Adrenal gland (tissue), 12 donors: ENCODE results near the gene POLR1A. TPM values are rescaled to one million over a fixed set of nuclear protein-coding genes. Genes with fewer than 3 reads are reported as not detected.

Source experiments
- DNase-seq, 7 donors: peaks; one replicate each; pipeline ENCODE4 v3.0.0-alpha.2; 2019 to 2020
- H3K27ac ChIP-seq, 5 donors: fragments of 200-600 bp; sonication (generic) in 4 of 5; 1 replicate in 3 of 5; 2 replicates in 2 of 5; pipeline versions ENCODE4 v1.5.1 to v1.8.0; 2016 to 2020; ENCODE audit warnings: mild to moderate bottlenecking in 1 of 5
- H3K27me3 ChIP-seq: fragments of 200-600 bp; 2 replicates; pipeline ENCODE4 v1.8.0; 2021
- H3K36me3 ChIP-seq, 2 donors: fragments of 200-600 bp; replicated peaks in 1 of 2; 1 replicate in 1 of 2; 2 replicates in 1 of 2; pipeline versions ENCODE4 v1.5.1 to v1.8.0; 2018 to 2022
- H3K4me1 ChIP-seq, 2 donors: fragments of 200-600 bp; replicated peaks in 1 of 2; 1 replicate in 1 of 2; 2 replicates in 1 of 2; pipeline versions ENCODE4 v1.5.1 to v1.8.0; 2018 to 2021
- H3K4me3 ChIP-seq, 4 donors: fragments of 200-600 bp; sonication (generic) in 3 of 4; one replicate each; pipeline ENCODE4 v1.5.1; 2016 to 2018
- H3K9me3 ChIP-seq, 3 donors: fragments of 200-600 bp; sonication (generic) in 1 of 3; replicated peaks in 1 of 3; 1 replicate in 2 of 3; 2 replicates in 1 of 3; pipeline versions ENCODE4 v1.5.1 to v1.8.0; 2016 to 2021
- POLR2A ChIP-seq, 2 donors: fragments of 450-650 bp; IDR thresholded peaks; one replicate each; pipeline ENCODE4 v1.6.1; 2017; ENCODE audit warnings: antibody characterized with exemption in 2 of 2, mild to moderate bottlenecking in 2 of 2, moderate library complexity in 1 of 2
- WGBS, 4 donors: extraction: QIAGEN DNeasy Blood & Tissue Kit in 2 of 4; methylation state at CpG; one replicate each; pipeline versions ENCODE4 v1.1.5 to v1.1.7; 2013 to 2017; 5-methylcytosine and 5-hydroxymethylcytosine counted together
- intact Hi-C, 2 donors: fragments of 100-400 bp; cut with DNase I; formaldehyde crosslinking; loops; one replicate each; pipeline versions ENCODE4 v1.14.1 to v1.15.0; 2022 to 2023
- polyA plus RNA-seq, 3 donors: library from polyadenylated mRNA; stranded (reverse); fragments of 200-250 nt in 2 of 3; fragments of 350-450 nt in 1 of 3; fragmentation: Illumina TruSeq in 1 of 3; extraction: RNeasy Lipid Tissue Mini Kit (QIAGEN cat#74804) in 1 of 3; gene quantifications; one replicate each; pipeline ENCODE4 v1.2.3, GENCODE V29; 2013 to 2014
- total RNA-seq, 9 donors: library from RNA; depleted of rRNA in 4 of 9; stranded (reverse); fragments of >200 nt in 4 of 9; fragments of 120-200 nt in 1 of 9; fragmentation: NEBNext Ultra II Directional in 1 of 9; extraction: Animal tissue kit (Norgen Biotek cat#: 25700) in 1 of 9; gene quantifications; one replicate each; pipeline versions ENCODE4 v1.1.0 to v1.2.4, GENCODE V29; 2013 to 2023
- TF ChIP-seq, protein P1 (sequence below), 6 experiments: fragments of 450-650 bp in 4 of 6; fragments of 200-600 bp in 2 of 6; sonication (generic) in 1 of 6; IDR thresholded peaks; 1 replicate in 5 of 6; 2 replicates in 1 of 6; pipeline versions ENCODE4 v1.5.1 to v1.8.0; 2016 to 2021; ENCODE audit warnings: antibody characterized with exemption in 6 of 6, mild to moderate bottlenecking in 2 of 6, moderate library complexity in 1 of 6
- donor health status: healthy with polysubstance abuse.
- donor health status: Bipolar disorder and iron deficiency.
- donor health status: DM: yes; HTN: yes; CAD: no.
- donor health status: DM: no; HTN: no; CAD: no.
- donor health status: DM: no; HTN: no; CAD: no.
- donor health status: DM: yes; HTN: yes; CAD: no.

POLR1A gene
- total and polyA plus RNA-seq, 12 donors = 4.6 to 50.1 (median 26.2) TPM

DNA sequence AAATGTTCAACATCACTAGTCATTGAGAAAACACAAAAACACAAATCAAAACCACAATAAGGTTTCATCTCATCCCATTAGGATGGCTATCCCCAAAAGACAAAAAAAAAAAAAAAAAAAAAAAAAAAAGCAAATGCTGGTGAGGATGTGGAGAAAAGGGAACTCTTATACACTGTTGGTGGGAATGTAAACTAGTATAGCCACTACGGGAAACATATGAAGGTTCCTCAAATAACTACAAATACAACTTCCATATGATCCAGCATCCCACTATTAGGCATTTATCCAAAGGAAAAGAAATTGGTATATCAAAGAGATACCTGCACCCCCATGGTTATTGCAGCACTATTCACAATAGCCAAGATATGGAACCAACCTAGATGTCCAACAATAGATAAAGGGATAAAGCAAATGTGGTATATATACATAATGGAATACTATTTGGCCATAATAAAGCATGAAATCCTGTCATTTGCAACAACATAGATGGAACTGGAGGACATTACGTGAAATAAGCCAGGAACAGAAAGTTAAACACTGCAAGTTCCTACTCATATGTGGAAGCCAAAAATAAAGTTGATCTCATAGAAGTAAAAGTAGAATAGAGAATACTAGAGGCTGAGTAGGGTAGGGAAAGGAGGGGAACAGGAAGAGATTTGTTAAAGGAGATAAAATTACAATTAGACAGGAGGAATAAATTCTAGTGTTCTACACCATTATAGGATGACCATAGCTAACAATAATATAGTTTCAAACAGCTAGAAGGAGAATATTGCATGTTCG lies 8.4 kb downstream of the POLR1A start:
- WGBS, 4 donors = 91 to 95% (median 93%) methylated on average over 3 of the region's 3 CpGs
- H3K27ac ChIP-seq = no peak overlapping the region
- TF ChIP-seq POLR2A (IDR thresholded peaks at IDR 0.05) = no peak
- TF ChIP-seq, protein P1, sequence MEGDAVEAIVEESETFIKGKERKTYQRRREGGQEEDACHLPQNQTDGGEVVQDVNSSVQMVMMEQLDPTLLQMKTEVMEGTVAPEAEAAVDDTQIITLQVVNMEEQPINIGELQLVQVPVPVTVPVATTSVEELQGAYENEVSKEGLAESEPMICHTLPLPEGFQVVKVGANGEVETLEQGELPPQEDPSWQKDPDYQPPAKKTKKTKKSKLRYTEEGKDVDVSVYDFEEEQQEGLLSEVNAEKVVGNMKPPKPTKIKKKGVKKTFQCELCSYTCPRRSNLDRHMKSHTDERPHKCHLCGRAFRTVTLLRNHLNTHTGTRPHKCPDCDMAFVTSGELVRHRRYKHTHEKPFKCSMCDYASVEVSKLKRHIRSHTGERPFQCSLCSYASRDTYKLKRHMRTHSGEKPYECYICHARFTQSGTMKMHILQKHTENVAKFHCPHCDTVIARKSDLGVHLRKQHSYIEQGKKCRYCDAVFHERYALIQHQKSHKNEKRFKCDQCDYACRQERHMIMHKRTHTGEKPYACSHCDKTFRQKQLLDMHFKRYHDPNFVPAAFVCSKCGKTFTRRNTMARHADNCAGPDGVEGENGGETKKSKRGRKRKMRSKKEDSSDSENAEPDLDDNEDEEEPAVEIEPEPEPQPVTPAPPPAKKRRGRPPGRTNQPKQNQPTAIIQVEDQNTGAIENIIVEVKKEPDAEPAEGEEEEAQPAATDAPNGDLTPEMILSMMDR (IDR thresholded peaks at IDR 0.05) = no peak
- no peak overlapping the region for H3K4me3 ChIP-seq
- intact Hi-C loops = no loop called here
- H3K4me1 ChIP-seq = no peaks in the 10 kb centered on the region
- H3K27me3 ChIP-seq = no peaks in the 10 kb centered on the region
- DNase-seq = no peak
- no peaks in the 10 kb centered on the region for H3K9me3 ChIP-seq
- H3K36me3 ChIP-seq = peaks cover 0 to 43% of the 10 kb centered on the region in 2 donors

DNA sequence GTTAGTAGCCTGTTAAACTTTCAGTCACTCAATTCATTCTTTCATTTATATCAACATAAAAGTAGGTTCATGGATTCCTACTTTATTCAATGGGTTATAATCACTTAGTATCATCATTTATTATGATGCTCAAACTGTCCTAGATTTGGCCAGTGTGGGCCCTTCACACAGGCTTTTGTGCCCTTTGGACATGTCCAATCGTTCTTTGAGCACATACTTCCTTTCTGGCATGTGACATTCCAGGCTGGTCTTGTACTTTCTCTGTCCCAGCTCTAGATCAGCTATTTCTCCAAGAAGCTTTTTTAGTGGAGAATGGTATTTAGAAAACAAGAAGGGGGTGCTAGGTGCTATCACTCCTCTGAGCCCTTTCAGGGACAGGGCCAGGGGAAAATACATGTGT lies 11.5 kb downstream of the POLR1A start:
- DNase-seq = no peak
- Histone ChIP-seq H3K4me3 (no peak overlapping the region), H3K36me3 (peaks cover 0 to 45% of the 10 kb centered on the region in 2 donors), H3K4me1 (no peaks in the 10 kb centered on the region), H3K27ac (no peak overlapping the region), H3K9me3 (no peaks in the 10 kb centered on the region), H3K27me3 (no peaks in the 10 kb centered on the region)
- 75 to 79% (median 77%) methylated on average over 1 of the region's 1 CpG for WGBS, 4 donors
- intact Hi-C loops = no loop called here
- TF ChIP-seq, protein P1 (IDR thresholded peaks at IDR 0.05) = no peak
- TF ChIP-seq POLR2A (IDR thresholded peaks at IDR 0.05) = no peak

DNA sequence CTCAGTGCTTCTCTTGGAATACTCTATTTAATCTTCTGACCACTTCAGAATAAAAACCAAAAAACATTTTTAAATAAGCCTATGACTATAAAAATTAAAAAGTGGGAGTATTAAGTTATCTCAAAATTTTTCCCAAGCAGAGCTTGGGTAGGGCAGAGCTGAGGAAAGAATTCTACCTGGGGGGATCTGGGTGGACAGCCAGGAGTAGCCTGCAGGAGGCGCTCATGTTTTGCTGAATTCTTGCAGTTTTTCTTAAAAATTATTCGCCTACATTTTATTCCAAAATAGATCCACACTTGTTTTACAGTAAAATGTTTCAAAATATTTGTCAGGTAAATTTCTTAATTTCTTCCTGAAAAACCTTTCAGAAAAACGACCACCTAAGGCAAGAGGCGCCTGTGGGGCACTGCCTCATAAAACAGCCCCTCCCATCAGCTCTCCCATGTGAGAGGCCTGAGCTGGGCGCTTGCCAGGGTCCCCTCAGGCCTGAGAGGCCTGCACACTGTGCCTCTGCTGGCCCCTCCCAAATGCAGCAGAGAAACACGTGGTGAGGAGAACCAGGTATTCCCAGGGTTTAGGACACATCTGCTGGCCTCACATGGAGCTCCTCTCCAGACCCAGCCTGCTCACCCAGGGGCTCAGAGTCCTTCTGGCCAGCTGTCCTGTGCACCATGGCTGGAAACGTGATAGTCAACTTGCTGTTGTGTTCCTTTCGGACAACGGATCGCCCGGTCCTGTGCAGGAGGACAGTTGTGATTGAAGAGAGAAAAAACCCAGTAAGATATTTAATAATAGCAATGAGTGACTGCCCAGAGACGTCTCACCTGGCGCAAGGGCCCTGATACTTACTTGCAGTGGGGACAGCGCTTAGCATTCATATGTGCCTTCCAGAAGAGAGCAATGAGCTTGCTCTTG lies 17.5 kb downstream of the POLR1A start:
- intact Hi-C loops = loop anchor here in 1 of 2 donors (10.0 kb wide), 1 partner anchor 433 kb away; no protein-coding TSS in a partner anchor
- Histone ChIP-seq H3K4me3 (no peak overlapping the region), H3K4me1 (no peaks in the 10 kb centered on the region), H3K36me3 (peaks cover 0 to 38% of the 10 kb centered on the region in 2 donors), H3K27me3 (no peaks in the 10 kb centered on the region), H3K27ac (no peak overlapping the region), H3K9me3 (no peaks in the 10 kb centered on the region)
- WGBS, 4 donors = 82 to 89% (median 84%) methylated on average over 13 to 14 of the region's 14 CpGs
- DNase-seq = no peak
- TF ChIP-seq, protein P1 (IDR thresholded peaks at IDR 0.05) = peak in 3 of 6 experiments; percentile 10 to 37 (median 12)
- no peak for TF ChIP-seq POLR2A (IDR thresholded peaks at IDR 0.05)

DNA sequence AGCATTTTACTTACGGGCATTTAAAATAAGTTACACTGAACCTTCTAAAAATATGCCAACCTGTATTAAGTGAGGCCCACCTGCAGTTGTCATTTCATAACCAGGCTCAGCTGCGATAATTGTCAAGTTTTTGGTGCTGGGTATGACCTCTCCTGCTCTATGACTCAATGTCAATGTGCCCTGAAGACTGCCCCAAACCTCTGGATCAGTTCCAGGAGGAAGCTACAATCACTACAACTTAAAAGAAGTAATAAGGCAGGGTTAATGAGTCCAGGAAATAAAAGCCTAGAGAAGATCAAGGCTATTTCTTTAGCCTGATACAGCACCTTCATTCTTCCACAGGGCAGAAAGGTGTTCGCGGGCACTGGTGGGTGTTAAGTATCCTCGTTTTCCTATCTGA lies 22.9 kb downstream of the POLR1A start:
- TF ChIP-seq, protein P1 (IDR thresholded peaks at IDR 0.05) = no peak
- TF ChIP-seq POLR2A (IDR thresholded peaks at IDR 0.05) = no peak
- Histone ChIP-seq H3K4me1 (peaks cover 0 to 9% of the 10 kb centered on the region in 2 donors), H3K36me3 (peaks cover 0 to 20% of the 10 kb centered on the region in 2 donors), H3K9me3 (no peaks in the 10 kb centered on the region), H3K27ac (peak overlapping the region in 1 of 5 donors; percentile 13), H3K4me3 (no peak overlapping the region), H3K27me3 (no peaks in the 10 kb centered on the region)
- WGBS, 4 donors = 65 to 84% (median 78%) methylated on average over 5 of the region's 5 CpGs
- intact Hi-C loops = loop anchor here in 1 of 2 donors (10.0 kb wide), 1 partner anchor 428 kb away; no protein-coding TSS in a partner anchor
- no peak for DNase-seq
